ENCODE data around the gene TTF1.

GRCh38 chr9:132451276-132451675 lies 44.6 kb upstream of the TTF1 start:
- TF ChIP-seq CTCF (IDR thresholded peaks at IDR 0.05) (no peak), ZNF423 (CRISPR knock-in tag; IDR thresholded peaks at IDR 0.05) (no peak), CREB1 (CRISPR knock-in tag; IDR thresholded peaks at IDR 0.05) (no peak), ATF2 (CRISPR knock-in tag; IDR thresholded peaks at IDR 0.05; ENCODE audit: borderline replicate concordance, low read depth) (no peak), USF2 (CRISPR knock-in tag; IDR thresholded peaks at IDR 0.05) (no peak), ATF3 (CRISPR knock-in tag; conservative IDR thresholded peaks at IDR 0.05) (no peak), ELF4 (CRISPR knock-in tag; IDR thresholded peaks at IDR 0.05; ENCODE audit: low read depth) (no peak), ESRRA (CRISPR knock-in tag; IDR thresholded peaks at IDR 0.05; ENCODE audit: borderline replicate concordance) (no peak), ETV6 (CRISPR knock-in tag; IDR thresholded peaks at IDR 0.05) (no peak), USF1 (CRISPR knock-in tag; IDR thresholded peaks at IDR 0.05) (no peak), IRF2 (CRISPR knock-in tag; IDR thresholded peaks at IDR 0.05; ENCODE audit: borderline replicate concordance, low read depth) (no peak), ZNF317 (CRISPR knock-in tag; IDR thresholded peaks at IDR 0.05; ENCODE audit: borderline replicate concordance, low read depth) (no peak), ZMAT4 (CRISPR knock-in tag; IDR thresholded peaks at IDR 0.05) (no peak)

Data from WTC11 (cell line).